Lower leg skin (tissue), 3 donors: ENCODE data around the gene ZNF428.

Experiments used
- CTCF ChIP-seq, 3 donors: fragments of 450-650 bp; IDR thresholded peaks; one replicate each; pipeline ENCODE4 v1.5.1; 2016; ENCODE audit warnings: antibody characterized with exemption in 3 of 3, mild to moderate bottlenecking in 3 of 3, moderate library complexity in 2 of 3
- POLR2A ChIP-seq, 2 donors: fragments of 450-650 bp; IDR thresholded peaks; one replicate each; pipeline ENCODE4 v1.6.1; 2016 to 2017; ENCODE audit warnings: antibody characterized with exemption in 2 of 2, mild to moderate bottlenecking in 1 of 2, moderate library complexity in 1 of 2

DNA sequence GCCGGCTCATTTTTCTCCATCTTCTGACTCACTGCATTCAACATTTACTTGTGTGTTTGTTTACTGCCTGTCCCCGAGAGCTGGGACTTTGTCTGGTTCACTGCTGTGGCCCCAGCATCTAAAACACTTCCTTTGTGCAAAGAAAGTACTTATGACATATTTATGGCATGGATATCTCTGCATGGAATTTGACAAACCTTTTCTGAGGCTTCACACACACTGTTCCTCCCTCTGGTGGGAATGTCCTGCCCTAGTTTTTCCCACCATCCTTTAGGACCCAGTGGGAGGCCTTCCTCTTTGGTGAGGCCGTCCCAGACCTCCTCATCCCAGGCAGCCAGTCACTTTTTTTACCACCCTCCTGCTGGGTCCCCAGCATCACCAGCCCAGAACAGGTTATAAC, 8.9 kb downstream of the ZNF428 start:
- TF ChIP-seq CTCF (IDR thresholded peaks at IDR 0.05) (no peak), POLR2A (IDR thresholded peaks at IDR 0.05) (no peak)
